CD14-positive monocyte (primary cell): Measurements from ENCODE around the gene GLG1. TPM values are rescaled to one million over a fixed set of nuclear protein-coding genes. Genes with fewer than 3 reads are reported as not detected.

ENCODE experiments used
- DNase-seq, 3 donors: peaks; one replicate each; pipeline ENCODE4 v3.0.0-alpha.2; 2011 to 2022
- H2AFZ ChIP-seq: 2 replicates; pipeline ENCODE4 v1.6.0; 2012; ENCODE audit warnings: mild to moderate bottlenecking, low read depth, low read length, inconsistent platforms; ENCODE audit not compliant: insufficient read depth, poor library complexity, severe bottlenecking
- H3K27ac ChIP-seq, 2 donors: 1 replicate in 1 of 2; 2 replicates in 1 of 2; pipeline ENCODE4 v1.5.1; 2012 to 2013; ENCODE audit warnings: low read length in 2 of 2, control low read depth in 1 of 2, inconsistent platforms in 1 of 2, low read depth in 1 of 2, mild to moderate bottlenecking in 1 of 2
- H3K27me3 ChIP-seq, 2 donors: one replicate each; pipeline versions ENCODE4 v1.6.0 to v1.6.1; 2011 to 2013; ENCODE audit warnings: low read length in 2 of 2; ENCODE audit not compliant: control insufficient read depth in 2 of 2, insufficient read depth in 2 of 2
- H3K36me3 ChIP-seq, 2 donors: replicated peaks in 1 of 2; 1 replicate in 1 of 2; 2 replicates in 1 of 2; pipeline versions ENCODE4 v1.5.1 to v1.6.1; 2012 to 2013; ENCODE audit warnings: low read length in 2 of 2, control low read depth in 1 of 2, inconsistent platforms in 1 of 2, mild to moderate bottlenecking in 1 of 2; ENCODE audit not compliant: insufficient read depth in 2 of 2, control insufficient read depth in 1 of 2
- H3K4me1 ChIP-seq, 2 donors: 1 replicate in 1 of 2; 2 replicates in 1 of 2; pipeline versions ENCODE4 v1.5.1 to v1.6.1; 2012 to 2013; ENCODE audit warnings: low read length in 2 of 2, control low read depth in 1 of 2, inconsistent platforms in 1 of 2, mild to moderate bottlenecking in 1 of 2, moderate library complexity in 1 of 2; ENCODE audit not compliant: insufficient read depth in 2 of 2, control insufficient read depth in 1 of 2
- H3K4me2 ChIP-seq: replicated peaks from 2 replicates; pipeline ENCODE3; 2012; ENCODE audit warnings: low read length, moderate library complexity, mild to moderate bottlenecking; ENCODE audit not compliant: poor library complexity, severe bottlenecking; ENCODE audit errors: extremely low read depth
- H3K4me3 ChIP-seq, 3 experiments: fragments of 200-600 bp in 1 of 3; sonication (generic) in 1 of 3; replicated peaks in 1 of 3; 1 replicate in 2 of 3; 2 replicates in 1 of 3; pipeline ENCODE4 v1.5.1; 2011 to 2013; ENCODE audit warnings: low read length in 3 of 3, mild to moderate bottlenecking in 3 of 3, control low read depth in 2 of 3, low read depth in 2 of 3, inconsistent platforms in 1 of 3, moderate library complexity in 1 of 3
- H3K79me2 ChIP-seq: 2 replicates; pipeline ENCODE4 v1.6.0; 2012; ENCODE audit warnings: mild to moderate bottlenecking, control low read depth, inconsistent platforms, low read length, moderate library complexity; ENCODE audit not compliant: insufficient read depth
- H3K9ac ChIP-seq: 2 replicates; pipeline ENCODE4 v1.6.0; 2017; ENCODE audit warnings: low read length, mild to moderate bottlenecking; ENCODE audit not compliant: insufficient read depth, poor library complexity, severe bottlenecking
- H3K9me3 ChIP-seq, 2 donors: replicated peaks in 1 of 2; 1 replicate in 1 of 2; 2 replicates in 1 of 2; pipeline versions ENCODE4 v1.5.1 to v1.6.1; 2012 to 2013; ENCODE audit warnings: low read length in 2 of 2, control low read depth in 1 of 2; ENCODE audit not compliant: control insufficient read depth in 1 of 2, insufficient read depth in 1 of 2
- H4K20me1 ChIP-seq: 2 replicates; pipeline ENCODE4 v1.6.0; 2012; ENCODE audit warnings: mild to moderate bottlenecking, low read length, control low read depth, moderate library complexity; ENCODE audit not compliant: insufficient read depth
- H3K27ac Mint-ChIP-seq, 7 donors: one replicate each; pipeline ENCODE4 v1.8.0; 2020; ENCODE audit warnings: mild to moderate bottlenecking in 7 of 7, mixed read lengths in 7 of 7, moderate library complexity in 6 of 7, inconsistent platforms in 2 of 7
- H3K27me3 Mint-ChIP-seq, 3 donors: one replicate each; pipeline ENCODE4 v1.8.0; 2021 to 2022; ENCODE audit warnings: low read depth in 3 of 3, mild to moderate bottlenecking in 3 of 3, mixed read lengths in 3 of 3, moderate library complexity in 3 of 3, inconsistent platforms in 1 of 3
- H3K36me3 Mint-ChIP-seq, 2 donors: one replicate each; pipeline ENCODE4 v1.8.0; 2020; ENCODE audit warnings: mixed read lengths in 2 of 2, inconsistent platforms in 1 of 2, mild to moderate bottlenecking in 1 of 2
- H3K4me1 Mint-ChIP-seq: one replicate; pipeline ENCODE4 v1.8.0; 2020; ENCODE audit warnings: mild to moderate bottlenecking, mixed read lengths
- H3K4me3 Mint-ChIP-seq, 2 donors: one replicate each; pipeline ENCODE4 v1.8.0; 2020; ENCODE audit warnings: mild to moderate bottlenecking in 2 of 2, mixed read lengths in 2 of 2, moderate library complexity in 1 of 2
- H3K9me3 Mint-ChIP-seq, 7 donors: one replicate each; pipeline ENCODE4 v1.8.0; 2020 to 2022; ENCODE audit warnings: mixed read lengths in 7 of 7, mild to moderate bottlenecking in 6 of 7, moderate library complexity in 6 of 7, inconsistent platforms in 2 of 7
- WGBS: methylation state at CpG from one replicate; pipeline ENCODE4 v1.1.5; 2013; ENCODE audit warnings: missing lambda C conversion rate; ENCODE audit not compliant: insufficient coverage; 5-methylcytosine and 5-hydroxymethylcytosine counted together
- intact Hi-C, 2 donors: fragments of 100-400 bp; cut with micrococcal nuclease; formaldehyde crosslinking; loops; one replicate each; pipeline versions ENCODE4 v1.15.0 to v1.15.1; 2023
- polyA plus RNA-seq, 3 donors: library from polyadenylated mRNA; depleted of rRNA in 1 of 3; unstranded in 2 of 3; stranded (reverse) in 1 of 3; fragments of 300-500 nt in 2 of 3; fragments of >200 nt in 1 of 3; fragmentation: Illumina TruSeq in 2 of 3; gene quantifications; 1 replicate in 2 of 3; 2 replicates in 1 of 3; pipeline ENCODE4 v1.2.3, GENCODE V29; 2012 to 2021
- TF ChIP-seq, protein P1 (sequence below): fragments of 200-600 bp; IDR thresholded peaks from one replicate; pipeline ENCODE4 v1.8.0; 2022; ENCODE audit warnings: antibody characterized with exemption, mild to moderate bottlenecking

GLG1 gene
- polyA plus RNA-seq, 3 donors, result 40.3 to 69.1 (median 51.1) TPM

DNA sequence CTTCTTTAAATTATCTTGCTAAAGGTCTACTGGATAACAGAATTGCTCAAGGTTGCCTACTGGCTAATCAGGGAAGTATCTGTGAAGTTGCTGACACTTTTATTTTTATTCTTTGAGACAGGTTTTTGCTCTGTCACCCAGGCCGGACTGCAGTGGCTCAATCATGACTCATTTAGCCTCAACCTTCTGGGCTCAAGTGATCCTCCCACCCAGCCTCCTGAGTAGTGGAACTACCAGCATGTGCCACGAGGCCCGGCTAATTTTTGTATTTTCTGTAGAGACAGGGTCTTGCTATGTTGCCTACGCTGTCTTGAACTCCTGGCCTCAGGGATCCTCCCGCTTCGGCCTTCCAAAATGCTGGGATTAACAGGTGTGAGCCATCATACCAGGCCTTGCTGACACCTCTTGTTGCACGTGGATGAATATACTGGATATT lies 43.1 kb downstream of the GLG1 start:
- Histone ChIP-seq H3K9ac (no peak overlapping the region), H3K4me3 (peak overlapping the region in 1 of 3 experiments; percentile 54), H4K20me1 (peaks cover 77% of the 10 kb centered on the region), H3K27ac (peak overlapping the region; percentile 77 to 85), H2AFZ (no peak overlapping the region), H3K4me2 (peak overlapping the region; percentile 24), H3K36me3 (no peaks in the 10 kb centered on the region), H3K9me3 (no peaks in the 10 kb centered on the region), H3K27me3 (no peaks in the 10 kb centered on the region), H3K4me1 (peaks cover 29 to 41% of the 10 kb centered on the region in 2 donors), H3K79me2 (peaks cover 93% of the 10 kb centered on the region)
- Mint-ChIP-seq H3K4me1 (peaks cover 46% of the 10 kb centered on the region), H3K36me3 (peaks cover 3 to 6% of the 10 kb centered on the region in 2 donors), H3K27ac (peak overlapping the region; percentile 92 to 97 (median 94)), H3K9me3 (no peaks in the 10 kb centered on the region), H3K4me3 (peak overlapping the region in 1 of 2 donors; percentile 24), H3K27me3 (no peaks in the 10 kb centered on the region)
- intact Hi-C loops, result loop anchor here in 1 of 2 donors (5.0 kb wide), 1 partner anchor 43 kb away; the partner anchor contains the start of gene GLG1
- TF ChIP-seq, protein P1, sequence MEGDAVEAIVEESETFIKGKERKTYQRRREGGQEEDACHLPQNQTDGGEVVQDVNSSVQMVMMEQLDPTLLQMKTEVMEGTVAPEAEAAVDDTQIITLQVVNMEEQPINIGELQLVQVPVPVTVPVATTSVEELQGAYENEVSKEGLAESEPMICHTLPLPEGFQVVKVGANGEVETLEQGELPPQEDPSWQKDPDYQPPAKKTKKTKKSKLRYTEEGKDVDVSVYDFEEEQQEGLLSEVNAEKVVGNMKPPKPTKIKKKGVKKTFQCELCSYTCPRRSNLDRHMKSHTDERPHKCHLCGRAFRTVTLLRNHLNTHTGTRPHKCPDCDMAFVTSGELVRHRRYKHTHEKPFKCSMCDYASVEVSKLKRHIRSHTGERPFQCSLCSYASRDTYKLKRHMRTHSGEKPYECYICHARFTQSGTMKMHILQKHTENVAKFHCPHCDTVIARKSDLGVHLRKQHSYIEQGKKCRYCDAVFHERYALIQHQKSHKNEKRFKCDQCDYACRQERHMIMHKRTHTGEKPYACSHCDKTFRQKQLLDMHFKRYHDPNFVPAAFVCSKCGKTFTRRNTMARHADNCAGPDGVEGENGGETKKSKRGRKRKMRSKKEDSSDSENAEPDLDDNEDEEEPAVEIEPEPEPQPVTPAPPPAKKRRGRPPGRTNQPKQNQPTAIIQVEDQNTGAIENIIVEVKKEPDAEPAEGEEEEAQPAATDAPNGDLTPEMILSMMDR, result peak; percentile 19
- 35% methylated on average over 4 of the region's 7 CpGs for WGBS
- peak; percentile 89 to 94 (median 93) for DNase-seq

DNA sequence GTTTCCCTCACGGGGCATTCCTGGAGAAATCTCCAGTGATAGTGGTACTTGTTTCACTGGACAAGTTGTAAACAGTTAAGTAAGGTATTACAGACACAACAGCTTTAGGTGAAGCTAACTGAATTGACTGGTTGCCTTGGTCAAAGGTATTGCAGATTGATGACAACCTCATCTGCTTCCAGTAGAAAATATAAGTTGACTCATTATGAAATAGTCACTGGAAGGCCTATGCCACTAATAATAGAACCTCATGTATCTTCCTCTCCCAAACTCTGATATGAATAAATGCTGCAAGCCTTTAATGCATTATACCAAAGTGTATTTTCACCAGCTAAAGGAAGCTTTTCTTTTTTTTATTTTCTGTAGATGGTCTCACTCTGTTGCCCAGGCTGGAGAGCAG lies 44.8 kb downstream of the GLG1 start:
- Histone ChIP-seq H3K4me1 (peaks cover 29 to 41% of the 10 kb centered on the region in 2 donors), H4K20me1 (peaks cover 79% of the 10 kb centered on the region)

More for the DNA sequence above, 44.8 kb downstream of the GLG1 start:
- H3K27ac Mint-ChIP-seq, result peak overlapping the region in 6 of 7 donors; percentile 57 to 97 (median 93)
- Histone ChIP-seq H3K4me3 (no peak overlapping the region), H3K4me2 (no peak overlapping the region), H3K9me3 (no peaks in the 10 kb centered on the region), H3K27ac (peak overlapping the region in 1 of 2 donors; percentile 85), H2AFZ (no peak overlapping the region), H3K36me3 (peaks cover 0 to 5% of the 10 kb centered on the region in 2 donors), H3K79me2 (peaks cover 90% of the 10 kb centered on the region), H3K27me3 (no peaks in the 10 kb centered on the region), H3K9ac (no peak overlapping the region)
- no peaks in the 10 kb centered on the region for H3K27me3 Mint-ChIP-seq
- DNase-seq, result no peak
- TF ChIP-seq, protein P1, result no peak
- intact Hi-C loops, result loop anchor here in 1 of 2 donors (5.0 kb wide), 1 partner anchor 45 kb away; the partner anchor contains the start of gene GLG1
- no peak overlapping the region for H3K4me3 Mint-ChIP-seq
- H3K36me3 Mint-ChIP-seq, result peaks cover 3 to 13% of the 10 kb centered on the region in 2 donors
- no peaks in the 10 kb centered on the region for H3K9me3 Mint-ChIP-seq
- H3K4me1 Mint-ChIP-seq, result peaks cover 42% of the 10 kb centered on the region
- WGBS, result no CpG with 5 or more reads among the region's 1 CpG
